HepG2 (cell line): ENCODE results near the gene MEIG1. TPM values are rescaled to one million over a fixed set of nuclear protein-coding genes. Genes with fewer than 3 reads are reported as not detected.

Experiments used
- AHDC1 ChIP-seq: sonication (generic); formaldehyde crosslinking; IDR thresholded peaks from 2 replicates; pipeline ENCODE4 v1.5.1; 2020; ENCODE audit warnings: mild to moderate bottlenecking, missing genetic modification reagents, borderline replicate concordance
- CENPT ChIP-seq: sonication (generic); formaldehyde crosslinking; IDR thresholded peaks from 2 replicates; pipeline ENCODE4 v1.8.0; 2022; ENCODE audit warnings: low read depth, mild to moderate bottlenecking, moderate library complexity, missing genetic modification reagents
- DNMT3B ChIP-seq: conservative IDR thresholded peaks from 2 replicates; pipeline ENCODE4 v1.6.1; 2016; ENCODE audit warnings: missing biosample characterization, control low read depth
- FOXK1 ChIP-seq: sonication (generic); formaldehyde crosslinking; IDR thresholded peaks from 2 replicates; pipeline ENCODE4 v1.4.0; 2020; ENCODE audit warnings: low read depth, missing genetic modification reagents, borderline replicate concordance
- GZF1 ChIP-seq: sonication (generic); formaldehyde crosslinking; IDR thresholded peaks from 2 replicates; pipeline ENCODE4 v1.5.1; 2020; ENCODE audit warnings: mild to moderate bottlenecking, missing genetic modification reagents
- POLR2AphosphoS5 ChIP-seq: IDR thresholded peaks from 2 replicates; pipeline ENCODE4 v1.6.1; 2012; ENCODE audit warnings: low read depth, low read length
- PRPF4 ChIP-seq: fragments of 200-400 bp; formaldehyde crosslinking; IDR thresholded peaks from 2 replicates; pipeline ENCODE4 v1.6.1; 2016; ENCODE audit warnings: low read length, low read depth; ENCODE audit not compliant: poor library complexity, severe bottlenecking
- RFX3 ChIP-seq: IDR thresholded peaks from 2 replicates; pipeline ENCODE4 v1.6.1; 2016; ENCODE audit warnings: missing biosample characterization, missing genetic modification reagents
- RORA ChIP-seq: sonication (generic); formaldehyde crosslinking; IDR thresholded peaks from 2 replicates; pipeline ENCODE4 v1.5.0; 2020; ENCODE audit warnings: mild to moderate bottlenecking, missing genetic modification reagents, moderate library complexity
- SMARCC2 ChIP-seq: fragments of 450-650 bp; IDR thresholded peaks from 2 replicates; pipeline ENCODE4 v1.6.1; 2017; ENCODE audit warnings: antibody characterized with exemption, mild to moderate bottlenecking
- SRF ChIP-seq: IDR thresholded peaks from 2 replicates; pipeline ENCODE4 v1.6.1; 2011; ENCODE audit warnings: mild to moderate bottlenecking, low read depth, low read length, moderate library complexity
- TOPORS ChIP-seq: sonication (generic); formaldehyde crosslinking; IDR thresholded peaks from 2 replicates; pipeline ENCODE4 v1.8.0; 2023; ENCODE audit warnings: mild to moderate bottlenecking, missing genetic modification reagents
- ZFP36 ChIP-seq: fragments of 150-350 bp; IDR thresholded peaks from 2 replicates; pipeline ENCODE4 v1.6.1; 2018; ENCODE audit warnings: borderline replicate concordance, low read length, low read depth; ENCODE audit not compliant: partially characterized antibody
- ZFP62 ChIP-seq: sonication (generic); formaldehyde crosslinking; IDR thresholded peaks from 2 replicates; pipeline ENCODE4 v1.4.0; 2020; ENCODE audit warnings: missing genetic modification reagents
- ZMYM3 ChIP-seq: sonication (generic); formaldehyde crosslinking; IDR thresholded peaks from 2 replicates; pipeline ENCODE4 v1.5.1; 2020; ENCODE audit warnings: mild to moderate bottlenecking, missing genetic modification reagents
- ZNF10 ChIP-seq: sonication (generic); formaldehyde crosslinking; IDR thresholded peaks from 2 replicates; pipeline ENCODE4 v1.4.0; 2020; ENCODE audit warnings: mild to moderate bottlenecking, low read depth, missing genetic modification reagents, borderline replicate concordance
- ZNF101 ChIP-seq: sonication (generic); formaldehyde crosslinking; IDR thresholded peaks from 2 replicates; pipeline ENCODE4 v1.4.0; 2020; ENCODE audit warnings: mild to moderate bottlenecking, low read depth, missing genetic modification reagents, borderline replicate concordance
- ZNF180 ChIP-seq: sonication (generic); formaldehyde crosslinking; IDR thresholded peaks from 2 replicates; pipeline ENCODE4 v1.4.0; 2020; ENCODE audit warnings: low read depth, missing genetic modification reagents, borderline replicate concordance
- ZNF292 ChIP-seq: sonication (generic); formaldehyde crosslinking; IDR thresholded peaks from 2 replicates; pipeline ENCODE4 v1.8.1; 2022; ENCODE audit warnings: mild to moderate bottlenecking, low read depth, missing genetic modification reagents, borderline replicate concordance
- ZNF451 ChIP-seq: sonication (generic); formaldehyde crosslinking; IDR thresholded peaks from 2 replicates; pipeline ENCODE4 v1.5.0; 2020; ENCODE audit warnings: mild to moderate bottlenecking, missing genetic modification reagents
- ZNF468 ChIP-seq: sonication (generic); formaldehyde crosslinking; IDR thresholded peaks from 2 replicates; pipeline ENCODE4 v1.8.0; 2022; ENCODE audit warnings: mild to moderate bottlenecking, moderate library complexity, missing genetic modification reagents
- ZNF720 ChIP-seq: sonication (generic); formaldehyde crosslinking; IDR thresholded peaks from 2 replicates; pipeline ENCODE4 v1.4.0; 2020; ENCODE audit warnings: missing genetic modification reagents
- ZNF780A ChIP-seq: sonication (generic); formaldehyde crosslinking; IDR thresholded peaks from 2 replicates; pipeline ENCODE4 v1.8.0; 2022; ENCODE audit warnings: mild to moderate bottlenecking, missing genetic modification reagents, moderate library complexity
- ZNF788 ChIP-seq: sonication (generic); formaldehyde crosslinking; IDR thresholded peaks from 2 replicates; pipeline ENCODE4 v1.5.0; 2020; ENCODE audit warnings: mild to moderate bottlenecking, missing genetic modification reagents, borderline replicate concordance
- ZNF878 ChIP-seq: sonication (generic); formaldehyde crosslinking; IDR thresholded peaks from 2 replicates; pipeline ENCODE4 v1.8.1; 2023; ENCODE audit warnings: mild to moderate bottlenecking, missing genetic modification reagents, moderate library complexity
- polyA plus RNA-seq, 8 experiments: library from polyadenylated mRNA; depleted of rRNA in 3 of 8; stranded (reverse) in 7 of 8; unstranded in 1 of 8; fragments of >200 nt; fragmentation: Illumina TruSeq in 4 of 8; extraction: Trizol in 4 of 8; gene quantifications; 2 replicates each; pipeline versions ENCODE4 v1.2.1 to v1.2.3, GENCODE V29; 2011 to 2016; ENCODE audit warnings: low read depth in 4 of 8, missing spikeins in 1 of 8, mixed read lengths in 1 of 8; ENCODE audit not compliant: insufficient read depth in 1 of 8
- total RNA-seq, 5 experiments: library from RNA; depleted of rRNA; stranded (reverse); fragments of >200 nt; fragmentation: Illumina TruSeq; extraction: Trizol; gene quantifications; 2 replicates each; pipeline ENCODE4 v1.2.3, GENCODE V29; 2016; ENCODE audit warnings: low read depth in 1 of 5
- TF ChIP-seq, protein P1 (sequence below): sonication (generic); formaldehyde crosslinking; IDR thresholded peaks from 2 replicates; pipeline ENCODE4 v1.4.0; 2020; ENCODE audit warnings: missing genetic modification reagents

Gene MEIG1
- total and polyA plus RNA-seq, 2 of the 13 experiments (the other 11 are each of a cell fraction or from before 2014, with no cell fraction given), result not detected

DNA sequence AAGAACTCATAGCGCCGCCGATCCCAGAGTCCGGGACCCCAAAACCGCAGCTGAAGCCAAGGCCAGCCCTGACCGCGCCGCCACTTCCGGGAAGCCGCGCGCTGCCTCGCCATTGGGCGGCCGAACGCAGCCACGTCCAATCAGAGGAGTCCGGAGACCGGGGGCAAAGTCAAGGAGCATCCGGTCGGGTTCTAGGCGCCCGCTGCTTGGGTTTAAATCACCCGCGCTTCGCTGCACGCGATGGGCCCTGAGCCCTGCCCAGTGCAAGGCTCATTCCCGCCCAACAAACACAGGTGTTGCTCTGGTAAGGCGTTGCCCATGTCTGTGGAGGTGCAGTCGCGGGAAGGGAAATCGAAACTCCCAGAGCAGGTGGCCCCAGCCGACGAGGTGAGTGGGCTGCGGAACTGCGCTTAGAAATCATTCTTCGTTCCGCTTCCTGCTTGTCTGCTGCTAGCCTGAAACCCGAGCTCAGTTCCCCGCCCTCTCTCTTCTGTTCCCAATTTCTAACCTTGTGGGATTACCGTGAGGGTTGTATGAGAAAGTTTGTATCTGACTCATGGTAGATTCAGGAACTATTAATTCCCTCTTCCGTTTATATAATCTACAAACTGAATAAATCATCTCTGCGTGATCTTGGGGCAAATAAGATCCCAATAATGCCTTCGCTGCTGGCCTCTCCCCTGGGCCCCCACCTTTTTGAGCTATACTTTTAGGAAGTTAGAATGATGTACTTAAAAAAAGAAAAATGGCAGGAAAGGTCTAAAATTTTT, 5.0 kb upstream of the MEIG1 start, which contains the start of gene DCLRE1C (continued):
- TF ChIP-seq AHDC1 (CRISPR knock-in tag), result peak; percentile 53; the same call in 1 of the 2 replicates
- TF ChIP-seq DNMT3B (CRISPR knock-in tag), result peak; percentile 56; the same call in 1 of the 2 replicates
- peak; percentile 98 for TF ChIP-seq CENPT
- TF ChIP-seq ZFP36, result no peak
- no peak for TF ChIP-seq PRPF4
- TF ChIP-seq RFX3 (CRISPR knock-in tag), result no peak
- TF ChIP-seq POLR2AphosphoS5, result peak; percentile 75
- peak; percentile 100 for TF ChIP-seq ZNF878 (CRISPR knock-in tag)
- peak; percentile 90 for TF ChIP-seq ZNF451 (CRISPR knock-in tag)
- no peak for TF ChIP-seq ZFP62 (CRISPR knock-in tag)
- peak; percentile 98 for TF ChIP-seq ZNF468 (CRISPR knock-in tag)
- peak; percentile 97 for TF ChIP-seq ZNF780A (CRISPR knock-in tag)
- no peak for TF ChIP-seq SMARCC2
- peak; percentile 99 for TF ChIP-seq TOPORS
- TF ChIP-seq FOXK1 (CRISPR knock-in tag), result peak; percentile 71
- TF ChIP-seq ZNF788, result peak; percentile 73; the same call in 1 of the 2 replicates
- TF ChIP-seq ZNF101 (CRISPR knock-in tag), result peak; percentile 89
- TF ChIP-seq ZNF292 (CRISPR knock-in tag), result peak; percentile 93
- peak; percentile 90 for TF ChIP-seq GZF1 (CRISPR knock-in tag)
- TF ChIP-seq SRF, result no peak
- no peak for TF ChIP-seq RORA
- no peak for TF ChIP-seq ZNF10 (CRISPR knock-in tag)
- TF ChIP-seq, protein P1, sequence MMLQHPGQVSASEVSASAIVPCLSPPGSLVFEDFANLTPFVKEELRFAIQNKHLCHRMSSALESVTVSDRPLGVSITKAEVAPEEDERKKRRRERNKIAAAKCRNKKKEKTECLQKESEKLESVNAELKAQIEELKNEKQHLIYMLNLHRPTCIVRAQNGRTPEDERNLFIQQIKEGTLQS, result 0 out of 2 replicates have a peak, but pooled peaks have one; percentile 8
- TF ChIP-seq ZNF720 (CRISPR knock-in tag), result no peak
- no peak for TF ChIP-seq ZNF180 (CRISPR knock-in tag)
- TF ChIP-seq ZMYM3, result peak; percentile 57; the same call in 1 of the 2 replicates
